ENCODE measurements around the gene GJC1.
"Not testable (repeated sequence)": the region's sequence is repeated elsewhere in the genome, so short reads cannot be mapped to it uniquely, and the experiment has no call there.

The GJC1 gene

DNA sequence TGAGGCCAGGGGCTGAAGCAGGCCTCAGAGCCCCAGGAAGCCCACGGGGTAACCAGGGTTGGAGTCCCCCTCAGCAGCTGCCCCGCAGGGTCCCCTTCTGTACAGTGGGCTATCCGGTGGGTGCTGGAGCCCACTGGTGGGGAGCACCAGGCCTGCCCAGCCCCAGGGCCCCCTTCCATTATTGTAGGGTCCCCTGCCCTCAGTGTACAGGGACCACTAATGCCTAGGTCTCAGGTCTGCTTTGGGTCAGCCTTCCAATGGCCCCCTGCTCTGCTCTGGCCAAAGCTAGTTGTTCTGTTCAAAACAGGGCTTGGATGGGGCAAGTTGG is 70.2 kb downstream of the GJC1 start:
- Histone ChIP-seq H3K27me3 (ENCODE audit: control insufficient read depth in 1 of 2, insufficient read depth in 2 of 2, low read length in 2 of 2) (peaks cover 25 to 27% of the 10 kb centered on the region in 2 donors), H3K4me3 (ENCODE audit: low read length in 2 of 2) (no peak overlapping the region), H3K4me1 (ENCODE audit: control insufficient read depth, insufficient read depth, low read length) (peaks cover 11% of the 10 kb centered on the region), H3K9ac (ENCODE audit: low read length in 2 of 2) (no peak overlapping the region), H3K27ac (ENCODE audit: low read length) (no peak overlapping the region), H3K9me3 (ENCODE audit: control insufficient read depth in 2 of 2, low read length in 2 of 2) (no peaks in the 10 kb centered on the region), H3K36me3 (ENCODE audit: control insufficient read depth in 2 of 2, insufficient read depth in 2 of 2, low read length in 2 of 2) (no peaks in the 10 kb centered on the region)

DNA sequence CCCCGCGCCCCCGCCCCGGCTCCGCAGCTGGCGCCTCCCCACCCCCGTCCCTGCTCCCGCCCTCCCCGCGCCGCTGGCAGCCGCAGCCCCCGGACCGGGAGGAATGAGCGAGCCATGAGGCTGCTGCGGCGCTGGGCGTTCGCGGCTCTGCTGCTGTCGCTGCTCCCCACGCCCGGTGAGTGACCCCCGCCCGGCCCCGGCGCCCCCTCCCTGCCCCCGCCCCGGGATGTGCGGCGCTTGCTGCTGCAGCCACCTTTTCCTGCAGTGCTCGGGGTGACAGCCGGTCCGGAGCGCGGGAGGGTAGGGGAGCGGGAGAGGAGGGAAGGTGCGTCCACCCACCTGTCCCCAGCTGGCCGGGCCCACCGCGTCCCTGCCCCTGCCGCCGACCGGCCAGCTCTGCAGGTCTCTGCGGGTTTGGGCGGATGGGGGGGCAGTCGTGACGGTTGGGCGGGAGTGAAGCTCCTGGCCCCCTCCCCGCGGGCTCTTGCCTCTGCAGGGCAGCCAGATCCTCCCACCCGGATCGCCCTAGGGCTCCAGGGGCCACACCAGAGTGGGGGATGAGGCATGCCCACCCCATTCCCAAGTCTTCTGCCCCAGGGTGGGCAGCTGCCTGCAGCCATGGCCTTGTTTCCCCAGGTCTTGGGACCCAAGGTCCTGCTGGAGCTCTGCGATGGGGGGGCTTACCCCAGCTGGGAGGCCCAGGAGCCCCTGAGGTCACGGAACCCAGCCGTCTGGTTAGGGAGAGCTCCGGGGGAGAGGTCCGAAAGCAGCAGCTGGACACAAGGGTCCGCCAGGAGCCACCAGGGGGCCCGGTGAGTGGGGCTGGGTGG is 70.8 kb downstream of the GJC1 start:
- no peak overlapping the region for H3K9ac ChIP-seq (ENCODE audit: low read length in 2 of 2)
- peaks cover 11% of the 10 kb centered on the region for H3K4me1 ChIP-seq (ENCODE audit: control insufficient read depth, insufficient read depth, low read length)
- no peaks in the 10 kb centered on the region for H3K36me3 ChIP-seq (ENCODE audit: control insufficient read depth in 2 of 2, insufficient read depth in 2 of 2, low read length in 2 of 2)
- no peaks in the 10 kb centered on the region for H3K9me3 ChIP-seq (ENCODE audit: control insufficient read depth in 2 of 2, low read length in 2 of 2)
- H3K4me3 ChIP-seq (ENCODE audit: low read length in 2 of 2) = peak overlapping the region; percentile 19 to 49
- H3K27ac ChIP-seq (ENCODE audit: low read length) = no peak overlapping the region
- H3K27me3 ChIP-seq (ENCODE audit: control insufficient read depth in 1 of 2, insufficient read depth in 2 of 2, low read length in 2 of 2) = peaks cover 25 to 27% of the 10 kb centered on the region in 2 donors

- Histone ChIP-seq H3K27me3 (ENCODE audit: control insufficient read depth in 1 of 2, insufficient read depth in 2 of 2, low read length in 2 of 2) (peaks cover 25 to 27% of the 10 kb centered on the region in 2 donors), H3K9ac (ENCODE audit: low read length in 2 of 2) (no peak within 1 kb of the TSS), H3K27ac (ENCODE audit: low read length) (no peak within 1 kb of the TSS), H3K4me1 (ENCODE audit: control insufficient read depth, insufficient read depth, low read length) (peaks cover 11% of the 10 kb centered on the region), H3K4me3 (ENCODE audit: low read length in 2 of 2) (peak within 1 kb of the TSS; percentile 19 to 49), H3K36me3 (ENCODE audit: control insufficient read depth in 2 of 2, insufficient read depth in 2 of 2, low read length in 2 of 2) (no peaks in the 10 kb centered on the region), H3K9me3 (ENCODE audit: control insufficient read depth in 2 of 2, low read length in 2 of 2) (no peaks in the 10 kb centered on the region)
These were observed 71.5 kb downstream of the GJC1 start, which contains the start of gene ADAM11 for GRCh38 chr17:44758414-44759085. ADAM11 (plus strand) TSS chr17:44758988; CDS start chr17:44759200, 212 bp downstream.

DNA sequence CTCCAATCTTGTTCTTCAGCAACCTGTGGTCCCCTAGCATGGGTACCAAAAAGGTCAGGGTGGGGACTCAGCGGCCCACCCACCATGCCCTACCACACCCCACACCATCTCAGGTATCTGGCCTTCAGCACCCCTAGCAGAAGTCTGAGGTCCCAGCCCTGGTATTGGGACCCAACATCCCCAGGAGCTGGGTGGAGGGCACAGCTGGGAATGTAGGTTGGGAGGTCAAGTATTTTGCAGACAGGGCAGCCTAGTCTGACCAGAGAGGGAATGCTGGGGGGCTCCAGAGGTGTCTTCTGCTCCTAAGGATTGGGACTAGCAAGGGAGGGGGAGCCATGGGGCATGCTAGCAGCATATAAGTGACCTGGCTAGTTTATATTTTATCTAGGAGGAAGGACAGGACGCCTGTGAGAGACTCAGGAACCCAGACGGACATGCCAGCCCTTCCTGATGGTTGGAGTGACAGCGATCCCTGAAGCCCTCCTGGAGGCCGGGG is 72.1 kb downstream of the GJC1 start:
- H3K27me3 ChIP-seq (ENCODE audit: control insufficient read depth in 1 of 2, insufficient read depth in 2 of 2, low read length in 2 of 2) = peaks cover 25 to 27% of the 10 kb centered on the region in 2 donors
- no peak overlapping the region for H3K9ac ChIP-seq (ENCODE audit: low read length in 2 of 2)

GRCh38 chr17:44757045-44757917 is 72.8 kb downstream of the GJC1 start:
- Histone ChIP-seq H3K4me3 (ENCODE audit: low read length in 2 of 2) (no peak overlapping the region), H3K36me3 (ENCODE audit: control insufficient read depth in 2 of 2, insufficient read depth in 2 of 2, low read length in 2 of 2) (no peaks in the 10 kb centered on the region), H3K27me3 (ENCODE audit: control insufficient read depth in 1 of 2, insufficient read depth in 2 of 2, low read length in 2 of 2) (peaks cover 25 to 27% of the 10 kb centered on the region in 2 donors), H3K4me1 (ENCODE audit: control insufficient read depth, insufficient read depth, low read length) (peaks cover 11% of the 10 kb centered on the region), H3K9ac (ENCODE audit: low read length in 2 of 2) (no peak overlapping the region), H3K9me3 (ENCODE audit: control insufficient read depth in 2 of 2, low read length in 2 of 2) (no peaks in the 10 kb centered on the region), H3K27ac (ENCODE audit: low read length) (no peak overlapping the region)

More for the DNA sequence above, 72.1 kb downstream of the GJC1 start:
- H3K27ac ChIP-seq (ENCODE audit: low read length) = no peak overlapping the region
- H3K4me1 ChIP-seq (ENCODE audit: control insufficient read depth, insufficient read depth, low read length) = peaks cover 11% of the 10 kb centered on the region
- H3K9me3 ChIP-seq (ENCODE audit: control insufficient read depth in 2 of 2, low read length in 2 of 2) = no peaks in the 10 kb centered on the region
- H3K36me3 ChIP-seq (ENCODE audit: control insufficient read depth in 2 of 2, insufficient read depth in 2 of 2, low read length in 2 of 2) = no peaks in the 10 kb centered on the region
- no peak overlapping the region for H3K4me3 ChIP-seq (ENCODE audit: low read length in 2 of 2)

GRCh38 chr17:44755180-44755579 is 74.9 kb downstream of the GJC1 start:
- not testable (repeated sequence) for H3K4me3 ChIP-seq (ENCODE audit: low read length in 2 of 2); H3K27ac ChIP-seq (ENCODE audit: low read length); H3K9ac ChIP-seq (ENCODE audit: low read length in 2 of 2); H3K36me3 ChIP-seq (ENCODE audit: control insufficient read depth in 2 of 2, insufficient read depth in 2 of 2, low read length in 2 of 2); H3K9me3 ChIP-seq (ENCODE audit: control insufficient read depth in 2 of 2, low read length in 2 of 2)
- H3K4me1 ChIP-seq (ENCODE audit: control insufficient read depth, insufficient read depth, low read length) = peaks cover 11% of the 10 kb centered on the region
- peaks cover 15 to 20% of the 10 kb centered on the region in 2 donors for H3K27me3 ChIP-seq (ENCODE audit: control insufficient read depth in 1 of 2, insufficient read depth in 2 of 2, low read length in 2 of 2)

DNA sequence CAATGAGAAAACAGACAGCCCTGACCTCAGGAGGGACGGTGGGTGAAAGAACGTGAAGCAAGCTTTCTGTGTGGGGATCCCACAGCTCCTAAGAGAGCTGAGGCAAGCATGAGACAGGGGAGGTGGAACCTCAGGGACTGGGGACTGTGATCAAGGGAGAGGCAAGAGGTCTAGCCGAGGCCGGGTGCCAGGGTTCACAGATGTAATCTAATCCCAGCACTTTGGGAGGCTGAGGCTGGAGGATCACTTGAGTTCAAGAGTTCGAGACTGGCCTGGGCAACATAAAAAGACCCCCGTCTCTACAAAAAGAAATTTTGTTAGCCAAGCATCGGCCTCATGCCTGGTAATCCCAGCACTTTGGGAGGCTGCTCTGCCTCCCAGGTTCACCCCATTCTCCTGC is 75.8 kb downstream of the GJC1 start:
- H3K9me3 ChIP-seq (ENCODE audit: control insufficient read depth in 2 of 2, low read length in 2 of 2) = no peaks in the 10 kb centered on the region
- peaks cover 6% of the 10 kb centered on the region for H3K4me1 ChIP-seq (ENCODE audit: control insufficient read depth, insufficient read depth, low read length)
- H3K36me3 ChIP-seq (ENCODE audit: control insufficient read depth in 2 of 2, insufficient read depth in 2 of 2, low read length in 2 of 2) = no peaks in the 10 kb centered on the region
- H3K27me3 ChIP-seq (ENCODE audit: control insufficient read depth in 1 of 2, insufficient read depth in 2 of 2, low read length in 2 of 2) = peaks cover 6 to 10% of the 10 kb centered on the region in 2 donors
- no peak overlapping the region for H3K4me3 ChIP-seq (ENCODE audit: low read length in 2 of 2)
- no peak overlapping the region for H3K27ac ChIP-seq (ENCODE audit: low read length)
- H3K9ac ChIP-seq (ENCODE audit: low read length in 2 of 2) = no peak overlapping the region

GRCh38 chr17:44752953-44753861 is 76.9 kb downstream of the GJC1 start:
- no peaks in the 10 kb centered on the region for H3K36me3 ChIP-seq (ENCODE audit: control insufficient read depth in 2 of 2, insufficient read depth in 2 of 2, low read length in 2 of 2)
- peaks cover under 1% of the 10 kb centered on the region for H3K4me1 ChIP-seq (ENCODE audit: control insufficient read depth, insufficient read depth, low read length)
- no peak overlapping the region for H3K4me3 ChIP-seq (ENCODE audit: low read length in 2 of 2)
- H3K27ac ChIP-seq (ENCODE audit: low read length) = no peak overlapping the region
- no peak overlapping the region for H3K9ac ChIP-seq (ENCODE audit: low read length in 2 of 2)
- peaks cover 4 to 6% of the 10 kb centered on the region in 2 donors for H3K27me3 ChIP-seq (ENCODE audit: control insufficient read depth in 1 of 2, insufficient read depth in 2 of 2, low read length in 2 of 2)
- H3K9me3 ChIP-seq (ENCODE audit: control insufficient read depth in 2 of 2, low read length in 2 of 2) = no peaks in the 10 kb centered on the region

DNA sequence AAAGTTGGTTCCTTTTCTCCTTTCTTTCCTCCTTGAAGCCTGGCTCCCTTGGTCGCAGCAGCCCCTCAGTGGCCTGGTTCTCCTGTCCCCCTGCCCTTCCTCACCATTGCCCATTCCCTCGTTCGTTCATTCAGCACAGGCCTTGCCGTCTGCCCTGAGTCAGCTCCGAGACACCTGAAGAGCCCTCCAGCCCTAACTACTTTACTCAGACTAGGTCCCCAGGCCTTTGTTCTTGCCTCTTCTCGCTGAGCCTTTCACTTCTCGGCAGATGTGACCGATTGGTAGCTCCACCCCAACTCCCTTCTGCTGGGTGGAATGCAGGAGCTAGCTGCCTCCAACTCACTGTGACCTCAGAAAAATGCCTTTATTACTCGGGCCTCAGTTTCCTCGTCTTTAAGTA is 78.3 kb downstream of the GJC1 start:
- Histone ChIP-seq H3K27me3 (ENCODE audit: control insufficient read depth in 1 of 2, insufficient read depth in 2 of 2, low read length in 2 of 2) (no peaks in the 10 kb centered on the region), H3K27ac (ENCODE audit: low read length) (no peak overlapping the region), H3K4me1 (ENCODE audit: control insufficient read depth, insufficient read depth, low read length) (no peaks in the 10 kb centered on the region), H3K4me3 (ENCODE audit: low read length in 2 of 2) (no peak overlapping the region), H3K9me3 (ENCODE audit: control insufficient read depth in 2 of 2, low read length in 2 of 2) (no peaks in the 10 kb centered on the region), H3K36me3 (ENCODE audit: control insufficient read depth in 2 of 2, insufficient read depth in 2 of 2, low read length in 2 of 2) (peaks cover 0 to 4% of the 10 kb centered on the region in 2 donors), H3K9ac (ENCODE audit: low read length in 2 of 2) (no peak overlapping the region)
